IMR-90 (cell line): ENCODE measurements around the gene ITPKB. TPM values are rescaled to one million over a fixed set of nuclear protein-coding genes. Genes with fewer than 3 reads are reported as not detected.

Experiments used
- ATAC-seq: fragments of 200-7000 bp; cut with Tn5 transposase; 2 replicates; pipeline ENCODE4 v1.9.1; 2020; ENCODE audit warnings: low read depth, mild to moderate bottlenecking, moderate library complexity
- BruUV-seq: library from RNA; stranded (reverse); fragments of 400-500 nt; replicated peaks from 2 replicates; lab custom pipeline; 2021; lab: Mats Ljungman, UMichigan
- CTCF ChIA-PET: fragments of 300-600 bp; formaldehyde crosslinking; extraction: SDS; loops from one replicate; lab custom pipeline; 2021; ENCODE audit warnings: antibody characterized with exemption; lab: Yijun Ruan, JAX
- POLR2A ChIA-PET: fragments of 300-600 bp; sonication (Branson Sonifier 250); formaldehyde crosslinking; loops from one replicate; lab custom pipeline; 2022; ENCODE audit warnings: antibody characterized with exemption; ENCODE audit not compliant: unreplicated experiment; lab: Charles Lee
- DNase-seq: peaks from one replicate; pipeline ENCODE4 v3.0.0; 2013
- H2AFZ ChIP-seq: replicated peaks from 2 replicates; pipeline ENCODE3; 2013; ENCODE audit warnings: low read length, mild to moderate bottlenecking; ENCODE audit not compliant: poor library complexity
- H2AK5ac ChIP-seq: 2 replicates; pipeline ENCODE4 v1.6.1; 2013; ENCODE audit warnings: low read depth, low read length, inconsistent platforms
- H2AK9ac ChIP-seq: replicated peaks from 2 replicates; pipeline ENCODE3; 2013; ENCODE audit warnings: mild to moderate bottlenecking, low read depth, low read length, moderate library complexity; ENCODE audit not compliant: poor library complexity
- H2BK120ac ChIP-seq: 2 replicates; pipeline ENCODE4 v1.6.1; 2013; ENCODE audit warnings: low read depth, low read length, inconsistent platforms
- H2BK15ac ChIP-seq: 3 replicates; pipeline ENCODE4 v1.6.1; 2013; ENCODE audit warnings: low read depth, low read length, inconsistent platforms
- H2BK20ac ChIP-seq: 2 replicates; pipeline ENCODE4 v1.6.1; 2013; ENCODE audit warnings: low read depth, mild to moderate bottlenecking, inconsistent platforms, low read length, moderate library complexity
- H2BK5ac ChIP-seq: 2 replicates; pipeline ENCODE4 v1.6.1; 2013; ENCODE audit warnings: mild to moderate bottlenecking, low read depth, low read length, inconsistent platforms; ENCODE audit not compliant: poor library complexity, severe bottlenecking
- H3K14ac ChIP-seq: replicated peaks from 2 replicates; pipeline ENCODE4 v1.6.1; 2013; ENCODE audit warnings: low read depth, low read length, inconsistent platforms
- H3K18ac ChIP-seq: 2 replicates; pipeline ENCODE4 v1.6.1; 2013; ENCODE audit warnings: low read depth, low read length, control low read depth
- H3K23ac ChIP-seq: 2 replicates; pipeline ENCODE4 v1.6.1; 2013; ENCODE audit warnings: low read depth, low read length, inconsistent platforms
- H3K27ac ChIP-seq: 2 replicates; pipeline ENCODE4 v1.5.1; 2013; ENCODE audit warnings: mild to moderate bottlenecking, control low read depth, low read length; ENCODE audit not compliant: insufficient read depth
- H3K27me3 ChIP-seq: 2 replicates; pipeline ENCODE4 v1.6.1; 2013; ENCODE audit warnings: low read length; ENCODE audit not compliant: control insufficient read depth, insufficient read depth
- H3K36me3 ChIP-seq: 2 replicates; pipeline ENCODE4 v1.6.1; 2013; ENCODE audit warnings: low read length, mixed read lengths; ENCODE audit not compliant: control insufficient read depth, insufficient read depth
- H3K4ac ChIP-seq: 2 replicates; pipeline ENCODE4 v1.6.1; 2013; ENCODE audit warnings: low read depth, low read length, inconsistent platforms
- H3K4me1 ChIP-seq: 2 replicates; pipeline ENCODE4 v1.6.1; 2013; ENCODE audit warnings: low read length, mixed read lengths; ENCODE audit not compliant: control insufficient read depth, insufficient read depth
- H3K4me2 ChIP-seq: 2 replicates; pipeline ENCODE4 v1.6.1; 2013; ENCODE audit warnings: low read depth, mild to moderate bottlenecking, control low read depth, low read length, moderate library complexity
- H3K4me3 ChIP-seq: 2 replicates; pipeline ENCODE4 v1.5.1; 2013; ENCODE audit warnings: low read depth, mild to moderate bottlenecking, control low read depth, low read length, moderate library complexity; ENCODE audit not compliant: insufficient read depth
- H3K56ac ChIP-seq: 2 replicates; pipeline ENCODE4 v1.6.1; 2013; ENCODE audit warnings: low read length, inconsistent platforms; ENCODE audit not compliant: insufficient read depth; ENCODE audit errors: extremely low read depth
- H3K79me1 ChIP-seq, 2 experiments: 2 replicates each; pipeline ENCODE4 v1.6.1; 2013; ENCODE audit warnings: low read length in 2 of 2, inconsistent platforms in 1 of 2, low read depth in 1 of 2
- H3K9ac ChIP-seq: 2 replicates; pipeline ENCODE4 v1.6.1; 2013; ENCODE audit warnings: low read depth, low read length, control low read depth
- H3K9me1 ChIP-seq: 2 replicates; pipeline ENCODE4 v1.6.1; 2013; ENCODE audit warnings: low read length, inconsistent platforms; ENCODE audit not compliant: insufficient read depth
- H3K9me3 ChIP-seq: 2 replicates; pipeline ENCODE4 v1.6.1; 2013; ENCODE audit warnings: low read length; ENCODE audit not compliant: control insufficient read depth, insufficient read depth
- H4K20me1 ChIP-seq: 2 replicates; pipeline ENCODE4 v1.6.1; 2013; ENCODE audit warnings: low read length, inconsistent platforms; ENCODE audit not compliant: insufficient read depth
- H4K5ac ChIP-seq: 2 replicates; pipeline ENCODE4 v1.6.1; 2013; ENCODE audit warnings: mild to moderate bottlenecking, low read depth, low read length, control low read depth
- H4K8ac ChIP-seq, 2 experiments: 2 replicates each; pipeline ENCODE4 v1.6.1; 2013; ENCODE audit warnings: low read depth in 2 of 2, low read length in 2 of 2, control low read depth in 1 of 2, inconsistent platforms in 1 of 2
- H4K91ac ChIP-seq: 2 replicates; pipeline ENCODE4 v1.6.1; 2013; ENCODE audit warnings: low read depth, low read length, inconsistent platforms; ENCODE audit not compliant: insufficient read depth
- BHLHE40 ChIP-seq: fragments of 150-350 bp; IDR thresholded peaks from 2 replicates; pipeline ENCODE4 v1.6.1; 2016; ENCODE audit warnings: mild to moderate bottlenecking, low read depth, low read length
- CEBPB ChIP-seq: IDR thresholded peaks from 2 replicates; pipeline ENCODE4 v1.6.1; 2012; ENCODE audit warnings: low read depth, low read length, improper control_type of control experiment
- CHD1 ChIP-seq: IDR thresholded peaks from 2 replicates; pipeline ENCODE4 v1.6.1; 2012; ENCODE audit warnings: low read depth, low read length, improper control_type of control experiment
- CTCF ChIP-seq: conservative IDR thresholded peaks from 2 replicates; pipeline ENCODE4 v1.5.1; 2012; ENCODE audit warnings: mild to moderate bottlenecking, low read depth, low read length, improper control_type of control experiment
- FOS ChIP-seq: fragments of 150-350 bp; IDR thresholded peaks from 2 replicates; pipeline ENCODE4 v1.6.1; 2016; ENCODE audit warnings: low read depth, low read length
- MAFK ChIP-seq: IDR thresholded peaks from 2 replicates; pipeline ENCODE4 v1.6.1; 2012; ENCODE audit warnings: low read depth, low read length, improper control_type of control experiment
- MAZ ChIP-seq: IDR thresholded peaks from 2 replicates; pipeline ENCODE4 v1.6.1; 2012; ENCODE audit warnings: low read depth, mild to moderate bottlenecking, low read length, improper control_type of control experiment, moderate library complexity, borderline replicate concordance
- MXI1 ChIP-seq: IDR thresholded peaks from 2 replicates; pipeline ENCODE4 v1.6.1; 2012; ENCODE audit warnings: low read depth, mild to moderate bottlenecking, low read length, moderate library complexity, borderline replicate concordance
- NFE2L2 ChIP-seq: fragments of 150-350 bp; IDR thresholded peaks from 2 replicates; pipeline ENCODE4 v1.6.1; 2016; ENCODE audit warnings: low read depth, mild to moderate bottlenecking, low read length
- POLR2A ChIP-seq: IDR thresholded peaks from 2 replicates; pipeline ENCODE4 v1.6.1; 2012; ENCODE audit warnings: mild to moderate bottlenecking, low read depth, low read length
- RAD21 ChIP-seq: IDR thresholded peaks from 2 replicates; pipeline ENCODE4 v1.6.1; 2012; ENCODE audit warnings: low read length, improper control_type of control experiment
- RCOR1 ChIP-seq: IDR thresholded peaks from 2 replicates; pipeline ENCODE4 v1.6.1; 2012; ENCODE audit warnings: mild to moderate bottlenecking, low read length, improper control_type of control experiment; ENCODE audit not compliant: insufficient replicate concordance
- RFX5 ChIP-seq: IDR thresholded peaks from 2 replicates; pipeline ENCODE4 v1.8.0; 2012; ENCODE audit warnings: low read depth, mild to moderate bottlenecking, low read length, moderate library complexity
- SMC3 ChIP-seq: fragments of 150-350 bp; IDR thresholded peaks from 2 replicates; pipeline ENCODE4 v1.6.1; 2016; ENCODE audit warnings: low read depth, mild to moderate bottlenecking, antibody characterized with exemption, low read length, moderate library complexity
- WGBS, 2 experiments: methylation state at CpG; one replicate each; pipeline versions ENCODE4 v1.1.5 to v1.1.7; 2013; ENCODE audit warnings: missing lambda C conversion rate in 2 of 2; ENCODE audit not compliant: insufficient read length in 1 of 2; ENCODE audit errors: extremely low coverage in 2 of 2; 5-methylcytosine and 5-hydroxymethylcytosine counted together
- dilution Hi-C: fragments of 300-500 bp; cut with HindIII; formaldehyde crosslinking; loops from one replicate; pipeline ENCODE4 v1.14.3; 2018; ENCODE audit warnings: low sequenced_read_pairs; ENCODE audit not compliant: unreplicated experiment
- in situ Hi-C: fragments of 300-500 bp; cut with MboI; formaldehyde crosslinking; loops from 3 replicates; pipeline ENCODE4 v1.14.3; 2019; ENCODE audit warnings: low sequenced_read_pairs, inconsistent platforms, mixed read lengths
- intact Hi-C: fragments of 100-400 bp; cut with micrococcal nuclease; formaldehyde crosslinking; loops from 2 replicates; pipeline ENCODE4 v1.10.0; 2022
- polyA plus RNA-seq, 3 experiments: library from polyadenylated mRNA; depleted of rRNA; stranded (reverse); fragments of >200 nt; gene quantifications; 2 replicates each; pipeline ENCODE4 v1.2.3, GENCODE V29; 2012; ENCODE audit warnings: low replicate concordance in 1 of 3
- total RNA-seq: library from RNA; depleted of rRNA; stranded (reverse); fragments of >200 nt; gene quantifications from 2 replicates; pipeline ENCODE4 v1.2.3, GENCODE V29; 2012
- TF ChIP-seq, protein P1 (sequence below): fragments of 150-350 bp; IDR thresholded peaks from 2 replicates; pipeline ENCODE4 v1.6.1; 2017; ENCODE audit warnings: mild to moderate bottlenecking, antibody characterized with exemption, low read length, low read depth
- TF ChIP-seq, protein P2 (sequence below): fragments of 150-350 bp; IDR thresholded peaks from 2 replicates; pipeline ENCODE4 v1.6.1; 2016; ENCODE audit warnings: low read depth, mild to moderate bottlenecking, low read length, moderate library complexity, borderline replicate concordance

The ITPKB gene
- total and polyA plus RNA-seq, 2 of the 4 experiments (the other 2 are of a cell fraction): 0.72 to 1.4 TPM

- no peaks in the 10 kb centered on the region for H3K27me3 ChIP-seq
- H3K4me1 ChIP-seq: peaks cover 17% of the 10 kb centered on the region
- H2AFZ ChIP-seq: peak overlapping the region; percentile 86
- in situ Hi-C loops (no loop called here), intact Hi-C loops (no loop called here), dilution Hi-C loops (no loop called here)
- ChIA-PET POLR2A (no interaction called here), CTCF (interaction anchor here (0.5 kb wide), 1 partner anchor 589 kb away, joined by 4 read pairs; no protein-coding TSS in a partner anchor)
- peak overlapping the region; percentile 42; the same call in 1 of the 2 replicates for H3K18ac ChIP-seq
- H3K9me3 ChIP-seq: no peaks in the 10 kb centered on the region
- DNase-seq: no peak
- H3K79me1 ChIP-seq: no peaks in the 10 kb centered on the region
- ATAC-seq: no peak
- TF ChIP-seq CTCF (no peak), SMC3 (no peak), CEBPB (no peak), POLR2A (no peak), MAFK (no peak), NFE2L2 (no peak), MAZ (no peak), MXI1 (no peak), CHD1 (no peak), RAD21 (no peak), FOS (no peak), BHLHE40 (no peak), RFX5 (no peak), RCOR1 (no peak)
- TF ChIP-seq, protein P1, sequence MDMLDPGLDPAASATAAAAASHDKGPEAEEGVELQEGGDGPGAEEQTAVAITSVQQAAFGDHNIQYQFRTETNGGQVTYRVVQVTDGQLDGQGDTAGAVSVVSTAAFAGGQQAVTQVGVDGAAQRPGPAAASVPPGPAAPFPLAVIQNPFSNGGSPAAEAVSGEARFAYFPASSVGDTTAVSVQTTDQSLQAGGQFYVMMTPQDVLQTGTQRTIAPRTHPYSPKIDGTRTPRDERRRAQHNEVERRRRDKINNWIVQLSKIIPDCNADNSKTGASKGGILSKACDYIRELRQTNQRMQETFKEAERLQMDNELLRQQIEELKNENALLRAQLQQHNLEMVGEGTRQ: no peak
- TF ChIP-seq, protein P2, sequence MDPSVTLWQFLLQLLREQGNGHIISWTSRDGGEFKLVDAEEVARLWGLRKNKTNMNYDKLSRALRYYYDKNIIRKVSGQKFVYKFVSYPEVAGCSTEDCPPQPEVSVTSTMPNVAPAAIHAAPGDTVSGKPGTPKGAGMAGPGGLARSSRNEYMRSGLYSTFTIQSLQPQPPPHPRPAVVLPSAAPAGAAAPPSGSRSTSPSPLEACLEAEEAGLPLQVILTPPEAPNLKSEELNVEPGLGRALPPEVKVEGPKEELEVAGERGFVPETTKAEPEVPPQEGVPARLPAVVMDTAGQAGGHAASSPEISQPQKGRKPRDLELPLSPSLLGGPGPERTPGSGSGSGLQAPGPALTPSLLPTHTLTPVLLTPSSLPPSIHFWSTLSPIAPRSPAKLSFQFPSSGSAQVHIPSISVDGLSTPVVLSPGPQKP: no peak
- peak overlapping the region; percentile 79 for H3K14ac ChIP-seq
- H3K23ac ChIP-seq: 0 out of 2 replicates have a peak overlapping the region, but pooled peaks have one; percentile 10
- no peak overlapping the region for H3K56ac ChIP-seq
- 0 out of 2 replicates have a peak overlapping the region, but pooled peaks have one; percentile 27 for H2BK20ac ChIP-seq
- H3K4me2 ChIP-seq: no peak overlapping the region
- peak overlapping the region; percentile 33 for H4K5ac ChIP-seq
- H2BK120ac ChIP-seq: peak overlapping the region; percentile 79
- H3K9ac ChIP-seq: peak overlapping the region; percentile 54
- peak overlapping the region; percentile 91 for H2BK15ac ChIP-seq
- H4K91ac ChIP-seq: peak overlapping the region; percentile 95
- 68% methylated on average over 2 of the region's 8 CpGs; no CpG with 5 or more reads in 1 of the 2 experiments for WGBS, 2 experiments
- peak overlapping the region; percentile 39 for H2AK9ac ChIP-seq
- H2AK5ac ChIP-seq: peak overlapping the region; percentile 87
- peaks cover 13% of the 10 kb centered on the region for H3K9me1 ChIP-seq
- H3K4ac ChIP-seq: peak overlapping the region; percentile 77
- BruUV-seq: no TSS peak
- no peak overlapping the region for H2BK5ac ChIP-seq
- no peaks in the 10 kb centered on the region for H4K20me1 ChIP-seq
- no peak overlapping the region for H3K4me3 ChIP-seq
- H4K8ac ChIP-seq: peak overlapping the region; percentile 75 to 97
- H3K27ac ChIP-seq: no peak overlapping the region
- no peaks in the 10 kb centered on the region for H3K36me3 ChIP-seq
These were observed 84.4 kb downstream of the ITPKB start for GRCh38 chr1:226654668-226655055.
